HUES64 (cell line): ENCODE data around the gene NUDT9.
"Not testable (repeated sequence)": the region's sequence is repeated elsewhere in the genome, so short reads cannot be mapped to it uniquely, and the experiment has no call there.

ENCODE experiments used
- H3K27ac ChIP-seq: 2 replicates; pipeline ENCODE4 v1.7.0; 2013; ENCODE audit warnings: low read depth, low read length, inconsistent platforms
- H3K27me3 ChIP-seq: 2 replicates; pipeline ENCODE4 v1.6.1; 2013; ENCODE audit warnings: mild to moderate bottlenecking, low read length; ENCODE audit not compliant: insufficient read depth
- H3K36me3 ChIP-seq: 2 replicates; pipeline ENCODE4 v1.6.1; 2013; ENCODE audit warnings: mild to moderate bottlenecking, low read length; ENCODE audit not compliant: insufficient read depth
- H3K4me1 ChIP-seq: 2 replicates; pipeline ENCODE4 v1.6.1; 2013; ENCODE audit warnings: mild to moderate bottlenecking, low read length, moderate library complexity; ENCODE audit not compliant: insufficient read depth
- H3K4me3 ChIP-seq: 2 replicates; pipeline ENCODE4 v1.5.1; 2013; ENCODE audit warnings: mild to moderate bottlenecking, low read length, moderate library complexity
- H3K9ac ChIP-seq: 2 replicates; pipeline ENCODE4 v1.6.1; 2013; ENCODE audit warnings: mild to moderate bottlenecking, low read depth, low read length
- H3K9me3 ChIP-seq: 2 replicates; pipeline ENCODE4 v1.6.1; 2013; ENCODE audit warnings: low read depth, low read length; ENCODE audit not compliant: insufficient read depth
- WGBS: fragments of 150-250, 120-280 bp; methylation state at CpG from one replicate; pipeline ENCODE4 v1.1.7; 2013; ENCODE audit warnings: missing lambda C conversion rate; 5-methylcytosine and 5-hydroxymethylcytosine counted together

NUDT9 gene

DNA sequence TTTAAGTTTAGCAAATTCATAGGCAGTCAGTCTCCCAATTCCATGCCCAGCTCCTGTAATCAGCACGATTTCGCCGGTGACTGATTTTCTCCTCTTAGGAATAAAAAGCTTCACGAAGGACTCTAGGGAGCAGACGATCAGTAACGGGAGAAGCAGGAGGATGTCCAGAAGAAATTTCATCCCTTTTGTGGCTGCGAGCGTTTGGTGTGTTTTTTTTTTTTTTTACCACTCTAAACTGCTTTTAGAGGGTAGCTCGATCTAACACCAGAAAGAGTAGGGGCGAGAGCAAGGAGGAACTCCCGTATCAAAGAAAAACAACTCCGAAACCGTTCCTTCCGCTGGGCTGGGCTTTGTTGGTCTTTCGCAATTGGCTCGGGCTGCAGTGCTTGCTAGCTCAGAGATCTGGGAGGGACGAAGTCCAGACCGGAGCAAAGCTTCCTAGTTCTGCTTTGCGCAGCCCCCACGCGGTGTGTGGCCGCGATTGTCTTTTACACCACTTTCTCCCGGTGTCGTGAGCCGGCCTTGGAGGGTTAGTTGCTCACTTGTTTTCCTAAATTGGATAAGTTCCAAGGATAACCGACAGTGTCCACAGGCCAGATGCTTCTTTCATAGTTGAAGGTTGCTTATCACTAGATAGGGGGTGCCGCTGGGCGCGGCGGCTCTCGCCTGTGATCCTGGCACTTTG, 31.3 kb upstream of the NUDT9 start, which contains the start of gene HSD17B11:
HSD17B11 (minus strand) TSS at position 298 of the 685 bp plus-strand sequence; CDS start at position 180, 118 bp downstream.
- H3K27ac ChIP-seq = peak within 1 kb of the TSS; percentile 74

DNA sequence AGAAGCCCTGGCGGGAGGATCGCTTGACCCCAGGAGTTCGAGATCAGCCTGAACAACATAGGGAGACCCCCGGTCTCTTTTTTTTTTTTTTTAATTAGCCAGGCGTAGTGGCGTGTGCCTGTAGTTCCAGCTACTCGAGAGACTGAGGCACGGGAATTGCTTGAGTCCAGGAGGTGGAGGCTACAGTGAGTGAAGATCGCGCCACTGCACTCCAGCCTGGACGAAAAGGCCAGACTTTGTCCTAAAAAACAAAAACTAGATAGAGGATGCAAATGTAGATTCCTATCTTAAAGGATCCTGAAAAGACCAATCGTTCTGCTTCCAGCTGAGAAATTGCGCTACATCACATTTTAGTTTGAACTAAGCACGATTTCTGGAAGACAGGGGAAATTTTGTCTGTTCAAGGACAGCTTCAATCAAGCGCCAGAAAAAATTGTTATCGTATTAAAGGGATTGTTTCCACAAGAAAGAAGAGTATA, 30.8 kb upstream of the NUDT9 start:
- H3K9me3 ChIP-seq = 0 out of 2 replicates have a peak, but pooled peaks cover 5% of the 10 kb centered on the region
- peak overlapping the region; percentile 84 for H3K4me3 ChIP-seq
- peak overlapping the region; percentile 74; the same call in 1 of the 2 replicates for H3K27ac ChIP-seq
- H3K36me3 ChIP-seq = peaks cover 2% of the 10 kb centered on the region; the same call in 1 of the 2 replicates
- H3K9ac ChIP-seq = peak overlapping the region; percentile 87
- H3K27me3 ChIP-seq = peaks cover 4% of the 10 kb centered on the region; the same call in 1 of the 2 replicates
- WGBS = 51% methylated on average over 16 of the region's 16 CpGs
- H3K4me1 ChIP-seq = no peaks in the 10 kb centered on the region

More for the DNA sequence above, 31.3 kb upstream of the NUDT9 start, which contains the start of gene HSD17B11:
- H3K36me3 ChIP-seq = peaks cover 2% of the 10 kb centered on the region; the same call in 1 of the 2 replicates
- H3K4me1 ChIP-seq = no peaks in the 10 kb centered on the region
- 1% methylated on average over 30 of the region's 32 CpGs for WGBS
- peak within 1 kb of the TSS; percentile 84 for H3K4me3 ChIP-seq
- peaks cover 4% of the 10 kb centered on the region; the same call in 1 of the 2 replicates for H3K27me3 ChIP-seq
- H3K9ac ChIP-seq = peak within 1 kb of the TSS; percentile 87
- H3K9me3 ChIP-seq = 0 out of 2 replicates have a peak, but pooled peaks cover 5% of the 10 kb centered on the region

DNA sequence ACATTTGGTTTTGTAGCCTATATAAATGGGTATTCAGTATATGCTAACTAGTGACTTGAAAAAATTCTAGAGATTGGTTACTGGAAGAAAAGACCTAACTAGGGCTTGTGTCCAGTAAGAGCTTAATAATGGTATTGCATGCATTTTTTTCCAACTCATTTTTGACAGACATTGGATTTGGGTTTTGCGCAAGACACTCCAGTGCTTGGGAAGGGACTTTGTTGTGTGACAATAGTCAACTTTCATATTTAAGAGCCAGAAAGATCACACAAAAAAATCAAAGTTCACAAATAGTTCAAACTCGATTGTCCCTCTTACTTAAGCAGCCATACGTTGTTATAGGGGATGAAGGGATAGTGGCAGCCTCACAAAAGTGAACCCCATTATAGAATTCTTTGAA, 30.2 kb upstream of the NUDT9 start:
- Histone ChIP-seq H3K4me1 (no peaks in the 10 kb centered on the region), H3K9me3 (0 out of 2 replicates have a peak, but pooled peaks cover 5% of the 10 kb centered on the region), H3K4me3 (no peak overlapping the region), H3K36me3 (peaks cover 2% of the 10 kb centered on the region; the same call in 1 of the 2 replicates), H3K9ac (no peak overlapping the region), H3K27me3 (peaks cover 4% of the 10 kb centered on the region; the same call in 1 of the 2 replicates), H3K27ac (no peak overlapping the region)
- WGBS = 100% methylated on average over 1 of the region's 3 CpGs

DNA sequence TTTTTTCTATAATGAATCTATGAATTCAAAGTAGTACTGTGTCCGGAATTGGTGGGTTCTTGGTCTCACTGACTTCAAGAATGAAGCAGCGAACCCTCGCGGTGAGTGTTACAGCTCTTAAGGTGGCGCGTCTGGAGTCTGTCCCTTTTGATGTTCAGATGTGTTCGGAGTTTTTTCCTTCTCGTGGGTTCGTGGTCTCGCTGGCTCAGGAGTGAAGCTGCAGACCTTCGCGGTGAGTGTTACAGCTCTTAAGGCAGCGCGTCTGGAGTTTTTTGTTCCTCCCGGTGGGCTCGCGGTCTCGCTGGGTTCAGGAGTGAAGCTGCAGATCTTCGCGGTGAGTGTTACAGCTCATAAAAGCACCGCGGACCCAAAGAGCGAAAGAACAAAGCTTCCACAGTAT, 27.3 kb upstream of the NUDT9 start:
- H3K4me1 ChIP-seq, H3K27me3 ChIP-seq, H3K9ac ChIP-seq, H3K4me3 ChIP-seq, H3K9me3 ChIP-seq, H3K36me3 ChIP-seq, H3K27ac ChIP-seq: not testable (repeated sequence)
- 95% methylated on average over 23 of the region's 23 CpGs for WGBS

DNA sequence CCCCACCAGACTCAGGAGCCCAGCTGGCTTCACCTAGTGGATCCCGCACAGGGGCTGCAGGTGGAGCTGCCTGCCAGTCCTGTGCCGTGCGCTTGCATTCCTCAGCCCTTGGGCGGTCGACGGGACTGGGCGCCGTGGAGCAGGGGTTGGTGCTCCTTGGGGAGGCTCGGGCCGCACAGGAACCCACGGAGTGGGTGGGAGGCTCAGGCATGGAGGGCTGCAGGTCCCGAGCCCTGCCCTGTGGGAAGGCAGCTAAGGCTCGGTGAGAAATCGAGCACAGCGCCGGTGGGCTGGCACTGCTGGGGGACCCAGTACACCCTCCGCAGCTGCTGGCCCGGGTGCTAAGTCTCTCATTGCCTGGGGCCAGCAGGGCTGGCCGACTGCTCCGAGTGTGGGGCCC, 26.5 kb upstream of the NUDT9 start:
- not testable (repeated sequence) for H3K27me3 ChIP-seq, H3K4me1 ChIP-seq, H3K9ac ChIP-seq, H3K4me3 ChIP-seq, H3K27ac ChIP-seq, H3K36me3 ChIP-seq
- H3K9me3 ChIP-seq = peaks cover 10% of the 10 kb centered on the region; the same call in 1 of the 2 replicates
- 93% methylated on average over 20 of the region's 20 CpGs for whole genome bisulfite sequencing

DNA sequence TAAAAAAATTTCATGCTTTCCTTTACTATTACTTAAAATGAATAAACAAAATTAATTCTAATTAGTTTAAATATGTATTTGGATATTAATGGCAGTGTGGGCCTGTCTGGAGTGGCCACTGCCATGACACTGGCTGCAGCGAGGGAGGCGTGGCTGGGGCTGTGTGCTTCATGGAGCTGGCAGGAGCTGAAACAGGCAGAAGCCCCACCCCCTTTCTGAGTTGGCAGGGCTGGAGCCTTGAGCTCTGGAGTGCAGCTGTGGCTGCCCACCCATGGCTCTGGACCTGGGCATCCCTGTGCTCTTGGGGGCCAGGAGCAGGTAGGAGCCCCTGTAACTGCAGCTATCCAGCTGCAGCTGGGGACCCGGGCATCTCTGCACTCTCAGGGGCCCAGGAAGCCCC, 23.2 kb upstream of the NUDT9 start:
- WGBS = 92% methylated on average over 3 of the region's 3 CpGs
- H3K4me3 ChIP-seq = no peak overlapping the region

DNA sequence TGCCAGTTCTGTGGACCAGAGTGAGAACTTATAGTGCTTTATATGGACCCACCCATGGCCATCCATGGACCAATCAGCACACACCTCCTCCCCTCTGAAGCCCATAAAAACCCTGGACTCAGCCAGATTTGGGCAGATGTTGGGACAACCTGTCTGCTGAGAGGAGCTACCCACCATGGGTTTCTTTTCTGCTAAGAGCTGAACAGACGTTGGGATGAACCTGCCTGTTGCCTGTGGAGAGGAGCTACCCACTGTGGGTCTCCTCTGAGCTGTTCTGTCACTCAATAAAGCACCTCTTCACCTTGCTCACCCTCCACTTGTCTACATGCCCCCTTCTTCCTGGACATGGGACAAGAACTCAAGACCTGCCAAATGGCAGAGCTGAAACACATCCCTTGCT, 22.4 kb upstream of the NUDT9 start:
- Histone ChIP-seq H3K27ac (no peak overlapping the region), H3K9ac (no peak overlapping the region), H3K36me3 (no peaks in the 10 kb centered on the region), H3K9me3 (peaks cover 18% of the 10 kb centered on the region; the same call in 1 of the 2 replicates), H3K4me3 (no peak overlapping the region), H3K27me3 (no peaks in the 10 kb centered on the region), H3K4me1 (no peaks in the 10 kb centered on the region)
- 84% methylated on average over 1 of the region's 1 CpG for WGBS

More for the DNA sequence above, 23.2 kb upstream of the NUDT9 start:
- H3K9ac ChIP-seq = no peak overlapping the region
- no peaks in the 10 kb centered on the region for H3K36me3 ChIP-seq
- peaks cover 18% of the 10 kb centered on the region; the same call in 1 of the 2 replicates for H3K9me3 ChIP-seq
- H3K27me3 ChIP-seq = no peaks in the 10 kb centered on the region
- no peaks in the 10 kb centered on the region for H3K4me1 ChIP-seq
- no peak overlapping the region for H3K27ac ChIP-seq

DNA sequence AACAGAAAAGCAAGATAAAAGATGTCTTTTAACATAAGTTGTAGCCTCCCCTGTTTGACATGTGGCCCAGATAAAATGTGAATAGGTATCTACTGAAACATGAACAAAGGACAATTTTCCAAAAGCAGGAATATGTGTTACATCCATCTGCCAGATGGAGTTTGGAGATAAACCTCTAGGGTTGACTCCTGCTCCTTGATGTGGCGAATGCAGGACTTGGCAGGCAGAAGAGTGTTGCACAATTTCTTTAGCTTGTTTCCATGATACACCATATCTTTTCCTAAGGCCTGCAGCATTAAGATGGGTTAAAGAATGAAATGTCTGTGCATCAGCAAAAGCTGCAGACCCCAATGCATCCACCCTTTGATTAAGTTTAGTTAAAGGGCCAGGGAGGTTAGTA, 18.6 kb upstream of the NUDT9 start:
- not testable (repeated sequence) for H3K27ac ChIP-seq, H3K9ac ChIP-seq, H3K27me3 ChIP-seq, H3K4me3 ChIP-seq, H3K36me3 ChIP-seq, H3K4me1 ChIP-seq
- H3K9me3 ChIP-seq = peaks cover 18% of the 10 kb centered on the region; the same call in 1 of the 2 replicates
- WGBS = 84% methylated on average over 1 of the region's 1 CpG

DNA sequence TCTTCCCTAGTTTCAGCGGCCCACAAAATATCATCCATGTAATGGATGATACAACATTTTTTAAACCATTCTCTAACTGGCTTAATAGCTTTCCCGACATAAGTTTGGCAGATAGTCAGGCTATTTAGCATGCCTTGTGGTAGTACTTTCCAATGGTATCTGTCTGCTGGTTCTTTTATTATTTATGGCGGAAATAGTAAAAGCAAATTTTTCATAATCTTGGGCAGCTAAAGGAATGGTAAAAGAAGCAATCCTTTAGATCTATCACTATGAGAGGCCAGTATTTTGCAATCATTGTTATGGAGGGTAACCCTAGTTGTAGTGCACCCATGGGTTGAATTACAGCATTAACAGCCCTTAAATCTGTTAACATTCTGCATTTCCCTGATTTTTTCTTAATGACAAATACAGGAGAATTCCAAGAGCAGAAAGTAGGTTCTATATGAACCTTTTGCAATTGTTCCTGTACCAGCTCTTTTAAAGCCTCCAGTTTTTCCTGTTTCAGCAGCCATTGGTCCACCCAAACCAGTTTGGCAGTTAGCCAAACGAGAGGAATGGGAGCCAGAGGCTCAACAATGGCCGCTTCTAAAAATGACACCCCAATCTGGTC, 17.1 kb upstream of the NUDT9 start:
- Histone ChIP-seq H3K36me3 (no peaks in the 10 kb centered on the region), H3K27ac (no peak overlapping the region), H3K4me1 (no peaks in the 10 kb centered on the region), H3K9ac (no peak overlapping the region), H3K27me3 (no peaks in the 10 kb centered on the region), H3K9me3 (peaks cover 11% of the 10 kb centered on the region; the same call in 1 of the 2 replicates), H3K4me3 (no peak overlapping the region)
- WGBS = 93% methylated on average over 5 of the region's 5 CpGs

DNA sequence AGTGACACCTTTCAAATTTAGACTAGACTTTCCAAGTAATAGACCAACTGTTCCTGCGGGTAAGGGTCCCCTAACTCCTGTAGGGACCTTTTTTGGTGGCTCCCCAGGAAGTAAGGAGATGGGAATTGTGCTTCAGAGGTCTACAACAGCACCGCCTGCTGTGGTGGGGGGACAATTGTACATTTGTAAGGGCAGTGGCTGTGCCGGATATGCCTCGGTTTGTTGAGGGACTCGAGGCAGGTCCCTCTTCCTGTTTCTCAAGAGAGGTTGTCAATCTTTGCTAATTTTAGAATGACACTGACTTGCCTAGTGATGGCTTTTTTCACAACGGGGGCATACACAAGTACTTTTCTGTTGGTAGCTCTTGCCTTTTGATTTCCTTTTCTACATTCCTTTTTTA, 15.9 kb upstream of the NUDT9 start:
- no peaks in the 10 kb centered on the region for H3K27me3 ChIP-seq
- H3K36me3 ChIP-seq = no peaks in the 10 kb centered on the region
- WGBS = 92% methylated on average over 6 of the region's 6 CpGs
- H3K27ac ChIP-seq = no peak overlapping the region
- H3K4me3 ChIP-seq = no peak overlapping the region
- no peaks in the 10 kb centered on the region for H3K4me1 ChIP-seq
- peaks cover 6% of the 10 kb centered on the region; the same call in 1 of the 2 replicates for H3K9me3 ChIP-seq
- H3K9ac ChIP-seq = no peak overlapping the region

DNA sequence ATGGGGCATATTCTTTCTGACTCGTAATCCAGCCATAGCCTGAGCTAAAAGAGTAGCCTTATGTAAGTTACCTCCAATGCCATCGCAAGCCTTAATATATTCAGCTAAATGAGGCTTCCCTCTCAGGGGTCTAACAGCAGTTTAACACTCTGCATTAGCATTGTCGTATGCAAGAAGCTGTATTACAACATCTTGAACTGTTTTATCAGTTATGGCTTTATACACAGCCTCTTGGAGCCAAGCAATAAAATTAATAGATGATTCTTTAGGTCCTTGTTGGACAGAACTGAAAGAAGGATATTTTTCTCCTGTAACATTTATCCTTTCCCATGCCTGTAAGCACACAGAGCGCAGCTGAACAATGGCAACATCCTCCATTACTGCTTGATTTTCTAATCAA, 15.5 kb upstream of the NUDT9 start:
- not testable (repeated sequence) for H3K4me1 ChIP-seq, H3K36me3 ChIP-seq, H3K27me3 ChIP-seq, H3K9me3 ChIP-seq, H3K27ac ChIP-seq, H3K9ac ChIP-seq, H3K4me3 ChIP-seq
- whole genome bisulfite sequencing = 95% methylated on average over 4 of the region's 4 CpGs
